K562 (cell line): ENCODE results near the gene MRRF. TPM values are rescaled to one million over a fixed set of nuclear protein-coding genes. Genes with fewer than 3 reads are reported as not detected.

Source experiments
- ATAC-seq: fragments of 200-7000 bp; cut with Tn5 transposase; 3 replicates; pipeline ENCODE4 v1.9.1; 2020; ENCODE audit warnings: moderate library complexity
- BruUV-seq: library from RNA; stranded (reverse); fragments of 400-500 nt; replicated peaks from 2 replicates; lab custom pipeline; 2021; lab: Mats Ljungman, UMichigan
- CTCF ChIA-PET: fragments of 300-600 bp; formaldehyde crosslinking; extraction: SDS; loops from one replicate; lab custom pipeline; 2021; ENCODE audit warnings: low intra/inter-chr PET ratio; lab: Yijun Ruan, JAX
- POLR2A ChIA-PET: fragments of 300-600, 350-650 bp; sonication (Branson Sonifier 250); formaldehyde crosslinking; extraction: SDS; loops from one replicate; lab custom pipeline; 2021; ENCODE audit warnings: antibody characterized with exemption, inconsistent platforms; lab: Yijun Ruan, JAX
- DNase-seq, 4 experiments: peaks; one replicate each; pipeline versions ENCODE4 v3.0.0 to v3.0.0-alpha.2; 2011 to 2018; ENCODE audit warnings: low spot score in 3 of 4, mixed read lengths in 3 of 4; ENCODE audit errors: extremely low read depth in 1 of 4
- FAIRE-seq: peaks from 2 replicates; lab custom pipeline; 2011; peaks lifted over from hg19 to GRCh38; lab: Jason Lieb, UNC
- H2AFZ ChIP-seq: 2 replicates; pipeline ENCODE4 v1.6.0; 2011; ENCODE audit warnings: low read depth, low read length, control low read depth, inconsistent platforms
- H3K27ac ChIP-seq: fragments of 200-600 bp; 3 replicates; pipeline ENCODE4 v1.8.0; 2011; ENCODE audit warnings: low read depth, mild to moderate bottlenecking, control low read depth, inconsistent platforms, low read length, moderate library complexity, mixed read lengths; ENCODE audit errors: extremely low read depth
- H3K27me3 ChIP-seq, 2 experiments: fragments of 300-600 bp in 1 of 2; 2 replicates in 1 of 2; 3 replicates in 1 of 2; pipeline versions ENCODE4 v1.6.0 to v1.8.0; 2011; ENCODE audit warnings: inconsistent platforms in 2 of 2, low read length in 2 of 2, mild to moderate bottlenecking in 1 of 2, mixed read lengths in 1 of 2, moderate library complexity in 1 of 2; ENCODE audit not compliant: control insufficient read depth in 2 of 2, insufficient read depth in 2 of 2
- H3K36me3 ChIP-seq: fragments of 300-600 bp; 3 replicates; pipeline ENCODE4 v1.8.0; 2011; ENCODE audit warnings: mild to moderate bottlenecking, low read length, inconsistent platforms; ENCODE audit not compliant: control insufficient read depth, insufficient read depth
- H3K4me1 ChIP-seq, 2 experiments: fragments of 200-600 bp in 1 of 2; replicated peaks in 1 of 2; 2 replicates in 1 of 2; 3 replicates in 1 of 2; pipeline versions ENCODE4 v1.5.1 to v1.8.0; 2011; ENCODE audit warnings: inconsistent platforms in 2 of 2, low read length in 2 of 2, mild to moderate bottlenecking in 1 of 2, mixed read lengths in 1 of 2, moderate library complexity in 1 of 2; ENCODE audit not compliant: control insufficient read depth in 2 of 2, insufficient read depth in 2 of 2
- H3K4me2 ChIP-seq: 2 replicates; pipeline ENCODE4 v1.6.1; 2011; ENCODE audit warnings: low read length, control low read depth, inconsistent platforms, mixed read lengths; ENCODE audit not compliant: insufficient read depth
- H3K4me3 ChIP-seq: fragments of 200-600 bp; sonication (generic), shearing (Covaris generic); 2 replicates; pipeline ENCODE4 v1.5.1; 2016; ENCODE audit warnings: control low read depth, inconsistent platforms
- H3K79me2 ChIP-seq: fragments of 200-600 bp; 3 replicates; pipeline ENCODE4 v1.8.0; 2011; ENCODE audit warnings: low read length, inconsistent platforms; ENCODE audit not compliant: control insufficient read depth, insufficient read depth
- H3K9ac ChIP-seq, 2 experiments: 2 replicates each; pipeline versions ENCODE4 v1.6.0 to v1.6.1; 2011; ENCODE audit warnings: low read depth in 2 of 2, low read length in 2 of 2, control low read depth in 1 of 2, inconsistent platforms in 1 of 2, mild to moderate bottlenecking in 1 of 2, mixed read lengths in 1 of 2; ENCODE audit not compliant: insufficient read depth in 1 of 2
- H3K9me1 ChIP-seq: one replicate; pipeline ENCODE4 v1.6.0; 2011; ENCODE audit warnings: inconsistent platforms, mild to moderate bottlenecking, low read length, moderate library complexity; ENCODE audit not compliant: control insufficient read depth, insufficient read depth
- H3K9me3 ChIP-seq: replicated peaks from 2 replicates; pipeline ENCODE4 v1.5.1; 2011; ENCODE audit warnings: low read depth, low read length, inconsistent platforms; ENCODE audit not compliant: control insufficient read depth, insufficient read depth
- H4K20me1 ChIP-seq: replicated peaks from 2 replicates; pipeline ENCODE4 v1.6.1; 2011; ENCODE audit warnings: low read length, inconsistent platforms, mixed read lengths; ENCODE audit not compliant: control insufficient read depth, insufficient read depth
- GATA2 ChIP-seq: sonication (generic); formaldehyde crosslinking; IDR thresholded peaks from 2 replicates; pipeline ENCODE4 v1.4.0; 2020; ENCODE audit warnings: mild to moderate bottlenecking, missing genetic modification reagents
- HMBOX1 ChIP-seq: sonication (generic); IDR thresholded peaks from 2 replicates; pipeline ENCODE4 v1.6.1; 2016
- SOX6 ChIP-seq: fragments of 450-650 bp; IDR thresholded peaks from 2 replicates; pipeline ENCODE4 v1.6.1; 2014; ENCODE audit warnings: mild to moderate bottlenecking
- WGBS: fragments of 100-300 bp; shearing (Covaris generic); methylation state at CpG from one replicate; pipeline ENCODE4 v1.1.6; 2016; ENCODE audit warnings: low coverage, mixed read lengths; ENCODE audit not compliant: insufficient coverage; ENCODE audit errors: missing lambda C conversion rate; 5-methylcytosine and 5-hydroxymethylcytosine counted together
- in situ Hi-C: fragments of 300-500 bp; cut with MboI; formaldehyde crosslinking; loops from 4 replicates; pipeline ENCODE4 v1.15.0; 2018; ENCODE audit warnings: inconsistent platforms, mixed read lengths
- intact Hi-C: fragments of 100-400 bp; cut with micrococcal nuclease; formaldehyde crosslinking; loops from 2 replicates; pipeline ENCODE4 v1.14.2; 2022
- polyA plus RNA-seq, 8 experiments: library from polyadenylated mRNA; depleted of rRNA in 4 of 8; stranded (reverse) in 5 of 8; unstranded in 3 of 8; fragments of >200 nt; fragmentation: Nextera tagmentation in 2 of 8; fragmentation: Illumina TruSeq in 1 of 8; extraction: Ambion mirVana in 2 of 8; extraction: Trizol in 1 of 8; gene quantifications; 2 replicates each; pipeline versions ENCODE4 v1.2.1 to v1.2.3, GENCODE V29; 2011 to 2014; ENCODE audit warnings: inconsistent platforms in 1 of 8, missing spikeins in 1 of 8
- total RNA-seq, 7 experiments: library from RNA; depleted of rRNA in 6 of 7; stranded (reverse); fragments of >200 nt in 6 of 7; fragmentation: Illumina TruSeq in 2 of 7; extraction: Trizol in 2 of 7; gene quantifications; 2 replicates each; pipeline versions ENCODE4 v1.2.1 to v1.2.3, GENCODE V29; 2011 to 2021; ENCODE audit warnings: low replicate concordance in 1 of 7

MRRF gene
- total and polyA plus RNA-seq, 9 of the 15 experiments (the other 6 are each of a cell fraction or from before 2014, with no cell fraction given): 55.0 to 105 (median 81.2) TPM

- peaks cover 10% of the 10 kb centered on the region for H3K79me2 ChIP-seq
- intact Hi-C loops: no loop called here
- no peak overlapping the region for H3K27ac ChIP-seq
- H3K27me3 ChIP-seq: no peaks in the 10 kb centered on the region
- ChIA-PET POLR2A (no interaction called here), CTCF (no interaction called here)
- ATAC-seq: no peak
- WGBS: 13% methylated on average over 4 of the region's 4 CpGs
- DNase-seq: no peak
- peak; percentile 66 for FAIRE-seq
- H3K9ac ChIP-seq: no peak overlapping the region
- H3K36me3 ChIP-seq: no peaks in the 10 kb centered on the region
- H2AFZ ChIP-seq: no peak overlapping the region; the same call in 1 of the 2 replicates
- TF ChIP-seq GATA2: peak; percentile 61
- TF ChIP-seq SOX6: no peak
- peak; percentile 82 for TF ChIP-seq HMBOX1
- in situ Hi-C loops: no loop called here
- peaks cover 2% of the 10 kb centered on the region; the same call in 1 of the 2 replicates for H3K9me3 ChIP-seq
- H3K4me3 ChIP-seq: no peak overlapping the region
- BruUV-seq: no TSS peak
- H4K20me1 ChIP-seq: no peaks in the 10 kb centered on the region
- H3K9me1 ChIP-seq: no peaks in the 10 kb centered on the region
- H3K4me2 ChIP-seq: no peak overlapping the region
- peaks cover 25 to 44% of the 10 kb centered on the region in 2 experiments; a peak in 4 of 5 replicates for H3K4me1 ChIP-seq
These were observed 47.0 kb upstream of the MRRF start for GRCh38 chr9:122217640-122218039.
